Parathyroid adenoma (tissue), 2 donors: ENCODE results near the gene VSTM2L.

ENCODE experiments used
- H2AFZ ChIP-seq: fragments of 300-600 bp; sonication (generic); one replicate; pipeline ENCODE4 v1.7.0; 2017; ENCODE audit warnings: antibody characterized with exemption, mild to moderate bottlenecking
- H3K27ac ChIP-seq: fragments of 300-600 bp; sonication (generic); one replicate; pipeline ENCODE4 v1.7.0; 2017
- H3K27me3 ChIP-seq: fragments of 300-600 bp; sonication (generic); one replicate; pipeline ENCODE4 v1.7.0; 2017; ENCODE audit warnings: low read length; ENCODE audit not compliant: control insufficient read depth, insufficient read depth
- H3K36me3 ChIP-seq: fragments of 300-600 bp; sonication (generic); one replicate; pipeline ENCODE4 v1.7.0; 2017; ENCODE audit warnings: low read length; ENCODE audit not compliant: control insufficient read depth, insufficient read depth
- H3K4me1 ChIP-seq: fragments of 300-600 bp; sonication (generic); one replicate; pipeline ENCODE4 v1.7.0; 2017; ENCODE audit warnings: control low read depth
- H3K4me2 ChIP-seq: fragments of 300-600 bp; sonication (generic); one replicate; pipeline ENCODE4 v1.7.0; 2017; ENCODE audit warnings: low read length
- H3K4me3 ChIP-seq: fragments of 300-600 bp; sonication (generic); one replicate; pipeline ENCODE4 v1.7.0; 2017; ENCODE audit warnings: low read depth, low read length
- H3K79me2 ChIP-seq: fragments of 300-600 bp; sonication (generic); one replicate; pipeline ENCODE4 v1.7.0; 2017; ENCODE audit warnings: control low read depth
- H3K9ac ChIP-seq: fragments of 300-600 bp; sonication (generic); one replicate; pipeline ENCODE4 v1.7.0; 2017; ENCODE audit warnings: mild to moderate bottlenecking
- H3K9me3 ChIP-seq: fragments of 300-600 bp; sonication (generic); one replicate; pipeline ENCODE4 v1.7.0; 2017; ENCODE audit warnings: low read length; ENCODE audit not compliant: control insufficient read depth
- CTCF ChIP-seq: fragments of 300-600 bp; sonication (generic); IDR thresholded peaks from one replicate; pipeline ENCODE4 v1.7.0; 2017; ENCODE audit warnings: antibody characterized with exemption, mild to moderate bottlenecking
- donor health status: primary hyperparathyroidism.

VSTM2L gene

GRCh38 chr20:37873884-37874283 is 29.0 kb upstream of the VSTM2L start:
- Histone ChIP-seq H3K9ac (no peak overlapping the region), H2AFZ (no peak overlapping the region), H3K36me3 (no peaks in the 10 kb centered on the region), H3K4me2 (no peak overlapping the region), H3K27me3 (no peaks in the 10 kb centered on the region), H3K79me2 (no peaks in the 10 kb centered on the region), H3K4me1 (no peaks in the 10 kb centered on the region), H3K9me3 (no peaks in the 10 kb centered on the region), H3K27ac (no peak overlapping the region), H3K4me3 (no peak overlapping the region)
- no peak for TF ChIP-seq CTCF

GRCh38 chr20:37875460-37876175 is 27.3 kb upstream of the VSTM2L start:
- no peaks in the 10 kb centered on the region for H3K4me1 ChIP-seq
- no peak for TF ChIP-seq CTCF
- H3K36me3 ChIP-seq: no peaks in the 10 kb centered on the region
- no peaks in the 10 kb centered on the region for H3K27me3 ChIP-seq
- no peak overlapping the region for H3K4me2 ChIP-seq
- H3K9ac ChIP-seq: no peak overlapping the region
- H3K27ac ChIP-seq: no peak overlapping the region
- no peak overlapping the region for H3K4me3 ChIP-seq
- H3K79me2 ChIP-seq: no peaks in the 10 kb centered on the region
- no peak overlapping the region for H2AFZ ChIP-seq
- no peaks in the 10 kb centered on the region for H3K9me3 ChIP-seq

- no peak for TF ChIP-seq CTCF
- no peak overlapping the region for H2AFZ ChIP-seq
Measured at GRCh38 chr20:37876863-37877262, 26.1 kb upstream of the VSTM2L start.

GRCh38 chr20:37877832-37878772 is 24.8 kb upstream of the VSTM2L start:
- H3K4me1 ChIP-seq: no peaks in the 10 kb centered on the region
- H3K27me3 ChIP-seq: no peaks in the 10 kb centered on the region
- H3K36me3 ChIP-seq: no peaks in the 10 kb centered on the region
- no peak overlapping the region for H2AFZ ChIP-seq
- TF ChIP-seq CTCF: no peak
- H3K79me2 ChIP-seq: no peaks in the 10 kb centered on the region
- no peak overlapping the region for H3K27ac ChIP-seq
- no peak overlapping the region for H3K4me2 ChIP-seq
- no peaks in the 10 kb centered on the region for H3K9me3 ChIP-seq
- H3K4me3 ChIP-seq: no peak overlapping the region
- no peak overlapping the region for H3K9ac ChIP-seq

More at GRCh38 chr20:37876863-37877262, 26.1 kb upstream of the VSTM2L start:
- Histone ChIP-seq H3K4me2 (no peak overlapping the region), H3K4me1 (no peaks in the 10 kb centered on the region), H3K27me3 (no peaks in the 10 kb centered on the region), H3K27ac (no peak overlapping the region), H3K79me2 (no peaks in the 10 kb centered on the region), H3K9ac (no peak overlapping the region), H3K9me3 (no peaks in the 10 kb centered on the region), H3K4me3 (no peak overlapping the region), H3K36me3 (no peaks in the 10 kb centered on the region)
